NOMO-1 (cell line): ENCODE results near the gene ELF4.

Experiments used
- DNase-seq, 2 experiments: peaks; one replicate each; lab custom pipeline; 2025; ENCODE audit not compliant: unreplicated experiment in 2 of 2; lab: John Stamatoyannopoulos, UW

Gene ELF4

DNA sequence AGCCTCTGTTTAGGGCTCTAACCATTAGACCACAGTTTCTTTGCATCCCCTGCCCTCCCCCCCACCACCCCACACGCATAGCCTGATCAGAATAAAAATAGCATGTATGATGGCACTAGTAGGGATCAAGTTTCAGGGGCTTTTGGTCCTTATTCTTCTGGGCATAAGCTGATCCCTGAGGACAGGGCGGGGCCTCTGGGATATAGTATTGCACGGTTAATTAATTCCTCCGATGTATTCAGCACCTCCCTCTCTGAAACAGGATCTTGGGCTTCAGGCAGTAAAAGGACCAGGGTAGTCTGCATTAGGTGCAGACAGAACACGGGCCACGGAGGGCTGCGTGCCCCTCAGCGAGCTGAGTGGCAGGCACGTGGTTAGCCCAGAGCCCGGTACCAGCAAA is 57.1 kb downstream of the ELF4 start:
- no peak for DNase-seq

DNA sequence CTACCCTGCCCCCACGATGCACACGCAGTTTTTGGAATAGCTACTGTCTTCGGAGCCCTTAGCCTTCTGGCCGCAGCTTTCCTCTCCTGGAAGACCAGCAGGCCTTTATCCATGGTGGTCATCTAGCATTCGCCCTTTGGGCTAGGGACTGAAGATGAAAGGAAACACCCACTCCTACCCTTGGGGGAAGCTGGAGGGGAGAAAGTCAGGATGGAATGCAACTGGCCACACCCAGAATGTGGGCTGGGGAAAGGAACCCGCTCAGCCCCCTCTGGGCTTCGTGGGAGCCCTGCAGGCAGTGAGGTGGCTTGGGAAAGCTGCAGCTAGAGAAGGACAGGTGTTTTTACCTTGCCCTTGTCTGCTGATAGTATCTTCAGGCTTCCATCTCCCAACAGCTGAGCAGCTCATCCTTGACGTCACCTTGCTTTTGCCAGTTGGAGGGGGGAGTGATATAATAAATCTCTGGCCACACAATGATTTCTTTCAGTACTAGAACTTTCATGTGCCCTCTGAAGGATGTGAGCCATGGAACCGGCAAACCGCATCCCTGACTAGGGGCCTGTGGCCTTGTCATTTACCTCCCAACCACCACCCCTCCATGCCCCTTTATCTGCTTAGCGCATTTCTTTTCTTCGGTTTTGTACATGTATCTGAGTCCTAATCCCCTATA is 59.0 kb downstream of the ELF4 start:
- DNase-seq, result no peak

DNA sequence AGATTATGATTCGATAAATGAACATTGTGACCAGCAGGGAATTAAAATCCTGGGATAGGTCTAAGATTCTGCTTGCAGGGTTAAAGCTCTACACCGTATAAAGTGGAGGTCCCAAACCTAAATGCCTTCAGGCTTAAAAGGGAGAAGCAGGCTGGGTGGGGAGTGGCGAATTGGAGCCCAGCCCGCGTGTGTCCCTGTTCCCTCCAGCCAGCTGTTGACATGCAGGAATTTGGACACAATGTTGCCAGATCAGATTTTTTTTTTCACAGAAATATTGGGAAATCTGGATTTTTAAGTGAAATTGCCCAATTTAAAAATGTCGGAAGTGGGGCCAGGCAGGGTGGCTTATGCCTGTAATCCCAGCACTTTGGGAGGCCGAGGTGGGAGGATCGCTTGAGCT is 60.5 kb downstream of the ELF4 start:
- DNase-seq, result no peak

DNA sequence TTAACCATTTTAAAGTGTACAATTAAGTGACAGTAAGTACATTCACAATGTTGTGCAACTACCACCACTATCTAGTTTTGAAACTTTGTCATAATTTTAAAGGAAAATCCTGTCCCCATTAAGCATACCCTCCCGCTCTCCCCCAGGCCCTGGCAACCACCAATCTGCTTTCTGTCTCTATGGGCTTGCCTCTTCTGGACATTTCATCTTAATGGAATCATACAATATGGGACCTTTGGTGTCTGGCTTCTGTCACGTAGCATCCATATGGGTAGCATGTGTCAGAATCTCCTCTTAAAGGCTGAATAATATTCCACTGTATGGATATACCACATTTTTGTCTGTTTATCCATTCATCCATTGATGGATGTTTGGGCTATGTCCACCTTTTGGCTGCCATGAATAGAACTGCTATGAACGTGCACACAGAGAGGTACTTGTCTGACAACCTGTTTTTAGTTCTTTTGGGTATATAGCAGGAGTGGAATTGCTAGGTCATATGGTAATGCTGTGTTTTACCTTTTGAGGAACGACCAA is 61.5 kb downstream of the ELF4 start:
- DNase-seq, result no peak

DNA sequence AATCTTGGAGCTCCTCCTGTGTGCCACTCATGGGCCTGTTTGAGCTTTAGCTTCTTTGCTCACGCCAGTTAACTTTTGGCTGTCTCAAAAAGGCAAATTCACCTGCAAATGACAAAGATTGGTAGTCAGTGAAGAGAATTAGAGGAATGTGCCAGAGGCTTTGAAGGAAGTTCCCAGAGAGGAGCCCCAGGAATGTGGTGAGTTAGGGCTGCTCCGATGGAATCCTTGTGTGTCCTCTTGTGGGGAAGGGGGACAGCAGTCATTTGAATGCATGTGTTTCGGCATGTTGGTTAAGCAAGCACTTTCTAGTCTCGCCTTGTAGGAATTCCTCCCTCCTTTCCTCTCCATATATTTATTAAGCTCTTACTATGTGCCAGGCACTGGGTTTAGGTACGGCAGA is 62.9 kb downstream of the ELF4 start:
- DNase-seq, result no peak

DNA sequence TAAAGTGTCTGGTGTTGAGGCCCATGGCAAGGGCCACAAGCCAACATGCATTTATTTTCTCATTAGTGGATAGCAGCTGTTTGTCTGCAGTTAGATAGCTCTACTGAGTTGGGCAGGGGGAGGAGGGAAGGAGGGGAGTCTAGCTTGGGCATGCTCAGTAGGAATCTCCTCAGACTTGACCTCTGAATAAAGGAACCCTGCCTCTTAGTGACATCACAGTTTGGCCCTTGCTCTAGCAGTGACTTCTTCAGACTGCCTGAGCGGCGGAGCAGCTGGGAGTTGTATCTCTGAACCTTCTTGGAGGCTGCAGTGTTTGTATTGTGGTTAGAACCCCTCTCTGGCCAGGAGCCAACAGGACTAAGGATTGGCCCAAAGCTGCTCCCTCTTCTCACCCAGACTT is 70.5 kb downstream of the ELF4 start:
- no peak for DNase-seq

DNA sequence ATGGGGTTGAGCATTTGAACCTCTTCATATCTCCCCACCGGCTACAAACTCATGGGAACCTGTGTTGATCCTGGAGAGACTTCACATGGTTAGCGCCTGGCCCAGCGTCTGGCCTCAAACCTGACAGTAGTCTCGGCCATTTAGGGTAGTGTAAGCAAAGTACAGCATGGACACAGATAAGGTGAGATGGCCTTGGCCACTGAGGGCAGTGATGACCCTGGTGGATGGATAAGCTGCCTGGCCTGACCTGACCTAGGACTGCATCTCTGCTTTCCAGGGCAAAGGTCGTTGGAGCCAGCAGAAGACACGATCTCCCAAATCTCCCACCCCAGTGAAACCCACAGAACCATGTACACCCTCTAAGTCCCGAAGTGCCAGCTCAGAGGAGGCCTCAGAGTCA is 76.1 kb downstream of the ELF4 start:
- DNase-seq, result no peak

DNA sequence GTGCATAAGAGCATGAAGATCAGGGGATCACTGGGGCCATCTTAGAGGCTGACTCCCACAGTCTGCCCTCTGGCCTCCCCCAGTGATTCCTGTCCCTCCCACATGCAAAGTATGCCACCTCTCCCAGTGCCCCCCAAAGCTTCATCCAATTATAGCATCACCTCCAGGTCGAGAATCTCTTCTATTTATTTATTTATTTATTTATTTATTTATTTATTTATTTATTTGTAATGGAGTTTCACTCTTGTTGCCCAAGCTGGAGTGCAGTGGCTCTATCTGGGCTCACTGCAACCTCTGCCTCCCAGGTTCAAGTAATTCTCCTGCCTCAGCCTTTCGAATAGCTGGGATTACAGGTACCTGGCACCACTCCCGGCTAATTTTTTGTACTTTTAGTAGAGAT is 77.7 kb downstream of the ELF4 start:
- DNase-seq, result no peak

DNA sequence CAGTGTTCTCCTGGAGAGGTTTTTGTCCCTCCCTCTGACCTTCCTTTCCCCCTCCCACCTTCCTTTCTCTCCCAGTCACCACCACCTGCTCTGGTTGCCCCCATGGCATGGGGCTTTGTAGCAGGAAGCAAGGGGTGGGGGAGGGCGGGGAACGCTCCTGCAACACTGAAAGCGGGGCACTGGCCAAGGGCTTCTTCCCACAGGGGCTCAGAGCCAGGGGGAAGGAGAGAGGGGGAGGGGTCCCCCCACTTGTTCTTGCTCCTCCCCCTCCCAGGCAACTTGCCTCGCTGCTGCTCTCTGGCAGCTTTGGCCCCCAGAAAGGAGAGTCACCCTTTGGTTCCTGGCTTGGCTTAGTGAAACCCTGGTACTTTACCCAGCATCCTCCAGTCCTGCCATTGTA is 79.5 kb downstream of the ELF4 start:
- no peak for DNase-seq

DNA sequence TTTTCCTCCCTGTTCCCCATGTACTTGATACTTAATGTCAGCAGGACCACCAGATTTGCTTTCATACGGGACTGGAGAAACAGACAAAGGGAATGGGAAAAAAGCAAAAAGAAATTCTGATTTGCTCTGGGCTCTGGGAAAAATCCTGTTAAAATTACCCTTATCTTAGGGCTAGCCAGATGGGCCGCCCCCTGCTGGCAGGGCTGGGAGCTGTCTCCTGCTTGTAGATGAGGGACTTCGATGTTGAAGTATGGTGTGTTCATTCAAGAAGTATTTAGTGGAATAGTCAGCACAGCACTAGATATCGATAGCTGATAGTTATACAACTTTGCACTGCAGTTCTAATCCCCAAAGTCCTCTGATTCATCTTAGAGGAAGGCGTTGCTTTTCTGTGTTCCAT is 82.1 kb downstream of the ELF4 start:
- peak; percentile 13 to 20 for DNase-seq

DNA sequence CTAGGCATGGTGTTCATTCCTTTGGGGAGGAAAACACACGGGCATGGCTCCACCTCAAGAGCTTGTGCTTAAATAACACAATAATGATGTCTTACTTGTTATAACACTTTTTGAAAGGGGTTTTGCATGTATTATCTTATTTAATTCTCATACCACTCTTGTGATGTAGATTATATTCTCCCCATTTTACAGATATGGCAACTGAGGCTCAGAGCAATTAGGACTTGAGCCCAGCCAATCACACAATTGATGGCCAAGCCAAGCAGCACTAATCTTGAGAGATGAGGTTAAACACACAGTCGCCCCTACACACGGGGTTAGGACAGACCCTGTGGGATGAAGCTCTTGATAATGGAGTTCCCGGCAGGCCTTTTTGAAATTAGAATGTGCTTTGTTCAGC is 82.7 kb downstream of the ELF4 start:
- no peak for DNase-seq

DNA sequence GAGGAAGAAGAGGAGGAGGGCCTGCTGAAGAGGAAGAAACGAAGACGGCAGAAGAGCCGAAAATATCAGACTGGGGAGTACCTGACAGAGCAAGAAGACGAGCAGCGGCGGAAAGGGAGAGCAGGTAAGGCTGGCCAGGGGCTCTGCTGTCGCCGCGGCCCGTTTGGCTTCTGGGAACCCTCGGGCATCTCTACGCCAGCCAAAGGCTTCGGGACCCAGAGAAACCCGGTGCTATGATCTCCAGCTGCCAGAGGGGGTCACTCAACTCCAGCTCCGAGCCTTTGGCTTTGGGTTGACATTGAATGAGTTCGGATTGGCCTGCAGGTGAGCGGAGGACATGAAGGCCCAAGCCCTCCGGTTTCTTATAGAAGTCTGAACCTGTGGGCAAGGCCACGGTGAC is 85.0 kb downstream of the ELF4 start:
- DNase-seq, result no peak

DNA sequence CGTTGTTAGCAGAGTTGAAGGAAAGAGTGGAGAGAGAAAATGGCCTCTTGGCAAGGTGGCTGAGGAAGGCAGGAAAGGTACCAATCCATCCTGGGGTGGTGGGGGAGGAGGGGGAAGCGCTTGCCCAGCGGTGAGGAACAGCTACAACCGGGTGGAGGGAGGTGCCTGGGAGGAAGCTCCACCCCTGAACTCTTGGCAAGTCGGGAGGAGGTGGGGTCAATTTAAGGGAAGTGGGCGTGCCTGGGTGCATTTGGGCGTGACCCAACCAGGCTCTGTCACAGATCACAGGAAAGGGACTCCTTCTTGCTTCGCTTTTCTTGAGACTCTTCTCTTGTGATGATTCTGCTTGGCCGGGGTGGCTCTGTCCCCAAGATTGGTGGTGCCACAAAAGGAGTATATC is 86.2 kb downstream of the ELF4 start:
- peak; percentile 77 to 88 for DNase-seq

DNA sequence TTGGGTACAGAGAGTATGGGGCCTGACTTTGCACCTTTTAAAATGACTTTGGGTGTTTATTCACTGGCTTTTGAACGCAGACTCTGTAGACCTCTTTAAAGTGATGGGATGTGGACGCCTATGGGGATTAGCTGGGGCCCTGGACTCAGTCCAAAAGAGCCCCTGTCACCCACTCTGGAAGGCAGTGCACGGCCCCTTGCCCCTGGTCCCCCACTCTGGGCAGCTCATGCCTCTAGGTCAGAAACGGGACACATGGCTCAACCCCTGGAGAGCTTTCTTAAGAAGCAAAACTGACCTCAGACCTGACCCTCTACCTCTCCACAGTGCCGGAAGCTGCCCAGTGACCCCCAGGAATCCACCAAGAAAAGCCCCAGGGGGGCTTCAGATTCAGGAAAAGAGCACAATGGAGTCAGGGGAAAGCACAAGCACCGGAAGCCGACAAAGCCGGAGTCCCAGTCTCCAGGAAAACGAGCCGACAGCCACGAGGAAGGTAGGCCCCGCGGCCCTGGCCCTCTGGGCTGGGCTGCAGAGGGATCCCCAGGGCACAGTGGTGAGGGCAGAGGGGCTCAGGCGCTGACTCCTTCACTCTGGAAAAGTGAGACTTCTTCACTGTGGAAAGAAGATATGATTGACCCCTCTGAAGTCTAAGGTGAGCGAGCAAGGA is 89.5 kb downstream of the ELF4 start:
- DNase-seq, result no peak

DNA sequence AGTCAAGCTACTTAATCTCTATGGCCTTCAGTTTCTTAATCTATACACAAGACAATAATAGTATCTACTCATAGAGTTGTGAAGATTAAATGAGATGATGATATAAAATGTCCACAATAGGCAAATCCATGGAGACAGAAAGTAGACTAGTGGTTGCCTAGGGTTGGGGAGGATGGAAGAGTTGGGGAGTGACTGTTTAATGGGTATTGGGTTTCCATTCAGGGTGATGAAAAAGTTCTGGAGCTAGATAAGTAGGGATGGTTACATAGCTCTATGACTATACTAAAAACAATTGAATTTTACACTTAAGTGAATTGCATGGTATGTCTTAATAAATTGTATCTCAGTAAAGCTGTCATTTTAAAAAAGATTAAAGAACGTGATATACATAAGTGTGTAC is 92.2 kb downstream of the ELF4 start:
- no peak for DNase-seq

DNA sequence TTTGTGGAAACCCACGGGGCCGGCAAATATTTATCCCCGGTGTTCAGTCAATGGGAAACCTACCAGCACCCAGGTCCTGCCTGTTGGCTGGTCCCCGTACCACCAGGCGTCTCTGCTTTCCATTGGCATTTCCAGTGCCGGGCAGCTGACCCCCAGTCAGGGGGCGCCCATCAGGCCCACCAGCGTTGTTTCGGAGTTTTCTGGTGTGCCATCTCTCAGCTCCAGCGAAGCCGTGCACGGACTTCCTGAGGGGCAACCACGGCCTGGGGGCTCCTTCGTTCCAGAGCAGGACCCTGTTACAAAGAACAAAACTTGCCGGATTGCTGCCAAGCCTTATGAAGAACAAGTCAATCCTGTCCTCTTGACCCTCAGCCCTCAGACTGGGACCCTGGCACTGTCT is 95.1 kb downstream of the ELF4 start:
- DNase-seq, result no peak
